Endothelial cell of coronary artery (primary cell): Measurements from ENCODE around the gene APBA3. TPM values are rescaled to one million over a fixed set of nuclear protein-coding genes. Genes with fewer than 3 reads are reported as not detected.

Source experiments
- total RNA-seq: library from RNA; depleted of rRNA; stranded (reverse); fragments of >200 nt; gene quantifications from 2 replicates; pipeline ENCODE4 v1.2.3, GENCODE V29; 2014

APBA3 gene
- total RNA-seq, result 13.8 and 19.8 TPM in 2 replicates

DNA sequence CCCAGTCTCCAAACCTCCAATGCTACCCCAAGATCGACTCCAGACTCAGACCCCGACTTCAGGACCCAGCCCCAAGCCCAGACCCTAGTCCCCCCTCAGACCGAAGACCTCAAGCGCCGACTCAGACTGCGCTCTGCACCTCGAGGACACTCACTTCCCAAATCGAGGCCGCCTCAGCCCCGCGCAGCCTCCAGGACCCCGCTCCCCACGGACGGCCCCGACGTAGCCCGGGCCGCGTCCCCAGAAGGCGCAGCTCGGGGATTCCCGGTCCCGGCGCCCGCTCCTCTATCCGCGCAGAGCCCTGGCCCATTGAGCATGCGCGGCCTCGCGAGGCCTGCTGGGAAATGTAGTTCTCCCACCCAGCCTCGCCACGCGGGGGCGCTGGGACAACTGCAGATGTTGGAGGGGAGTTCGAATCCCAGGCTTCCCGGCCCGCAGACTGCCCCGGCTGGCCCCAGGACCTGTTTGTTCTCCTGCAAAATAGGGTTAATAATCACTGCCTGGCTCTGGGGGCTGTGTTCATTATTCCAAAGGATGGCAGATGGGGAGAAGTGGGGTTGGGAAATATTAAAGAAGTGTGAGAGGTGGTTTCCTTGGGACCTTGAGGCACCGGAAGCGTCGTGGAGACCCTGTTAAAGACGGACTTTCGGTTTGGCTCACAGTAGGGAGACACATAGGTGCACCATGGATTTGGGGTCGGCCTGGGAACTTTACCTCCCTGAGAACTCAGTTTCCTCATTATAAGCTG, at the start of gene APBA3:
APBA3 (minus strand) TSS at position 311 of the 748 bp plus-strand sequence. CDS start 1,428 bp downstream, outside the sequence.

GRCh38 chr19:3785938-3786824, 24.7 kb upstream of the APBA3 start, which contains the start of gene MATK:
MATK (minus strand) TSS chr19:3786381; CDS start chr19:3785135, 1,246 bp downstream.

GRCh38 chr19:3771906-3772455, 10.5 kb upstream of the APBA3 start, which contains the start of gene RAX2:
RAX2 (minus strand) TSS chr19:3772228; CDS start chr19:3771742, 486 bp downstream.

GRCh38 chr19:3762501-3763459, 1.3 kb upstream of the APBA3 start, which contains the start of gene MRPL54:
MRPL54 (plus strand) TSS chr19:3762682; CDS start chr19:3762701, 19 bp downstream.

GRCh38 chr19:3708207-3708931, 53.1 kb downstream of the APBA3 start, which contains the start of gene TJP3:
TJP3 (plus strand) TSS chr19:3708384; CDS start chr19:3728433, 20,049 bp downstream.

Other genes with a start within 250 kb of the APBA3 start
- not detected in 2 replicates for gene TEKTIP1, start 222.5 kb downstream of the APBA3 start, total RNA-seq
- gene MFSD12, start 204.1 kb downstream of the APBA3 start, total RNA-seq, result 67.7 and 122 TPM in 2 replicates
- 77.0 and 78.4 TPM in 2 replicates for gene HMG20B, start 188.7 kb downstream of the APBA3 start, total RNA-seq
- gene GIPC3, start 176.2 kb downstream of the APBA3 start, total RNA-seq, result 0.19 and 0.27 TPM in 2 replicates
- 0.63 and 1.2 TPM in 2 replicates for gene TBXA2R, start 154.8 kb downstream of the APBA3 start, total RNA-seq
- gene CACTIN, start 134.9 kb downstream of the APBA3 start, total RNA-seq, result 31.2 and 34.4 TPM in 2 replicates
- gene PIP5K1C, start 61.2 kb downstream of the APBA3 start, total RNA-seq, result 17.5 and 34.1 TPM in 2 replicates
- gene TJP3, start 53.3 kb downstream of the APBA3 start, total RNA-seq, result not detected in 2 replicates
- gene MRPL54, start 990 bp upstream of the APBA3 start, total RNA-seq, result 49.8 and 52.0 TPM in 2 replicates
- gene RAX2, start 10.5 kb upstream of the APBA3 start, total RNA-seq, result not detected in 2 replicates
- not detected in 2 replicates for gene MATK, start 24.7 kb upstream of the APBA3 start, total RNA-seq
- not detected in 2 replicates for gene ZFR2, start 107.3 kb upstream of the APBA3 start, total RNA-seq
- gene ATCAY, start 119.0 kb upstream of the APBA3 start, total RNA-seq, result not detected in 2 replicates
- gene NMRK2, start 171.4 kb upstream of the APBA3 start, total RNA-seq, result not detected in 2 replicates
- 170 and 222 TPM in 2 replicates for gene DAPK3, start 209.4 kb upstream of the APBA3 start, total RNA-seq
- gene EEF2, start 223.8 kb upstream of the APBA3 start, total RNA-seq, result 2,645 and 3,536 TPM in 2 replicates
- gene PIAS4, start 246.0 kb upstream of the APBA3 start, total RNA-seq, result 24.5 and 24.6 TPM in 2 replicates